Ramos (cell line): Measurements from ENCODE around the gene MYLK4.

Source experiments
- in situ Hi-C: fragments of 300-500 bp; cut with MboI; formaldehyde crosslinking; loops from one replicate; pipeline ENCODE4 v1.14.3; 2022; ENCODE audit warnings: low sequenced_read_pairs; ENCODE audit not compliant: unreplicated experiment

MYLK4 gene

GRCh38 chr6:2667617-2668016 lies 83.1 kb downstream of the MYLK4 start:
- in situ Hi-C loops = no loop called here

DNA sequence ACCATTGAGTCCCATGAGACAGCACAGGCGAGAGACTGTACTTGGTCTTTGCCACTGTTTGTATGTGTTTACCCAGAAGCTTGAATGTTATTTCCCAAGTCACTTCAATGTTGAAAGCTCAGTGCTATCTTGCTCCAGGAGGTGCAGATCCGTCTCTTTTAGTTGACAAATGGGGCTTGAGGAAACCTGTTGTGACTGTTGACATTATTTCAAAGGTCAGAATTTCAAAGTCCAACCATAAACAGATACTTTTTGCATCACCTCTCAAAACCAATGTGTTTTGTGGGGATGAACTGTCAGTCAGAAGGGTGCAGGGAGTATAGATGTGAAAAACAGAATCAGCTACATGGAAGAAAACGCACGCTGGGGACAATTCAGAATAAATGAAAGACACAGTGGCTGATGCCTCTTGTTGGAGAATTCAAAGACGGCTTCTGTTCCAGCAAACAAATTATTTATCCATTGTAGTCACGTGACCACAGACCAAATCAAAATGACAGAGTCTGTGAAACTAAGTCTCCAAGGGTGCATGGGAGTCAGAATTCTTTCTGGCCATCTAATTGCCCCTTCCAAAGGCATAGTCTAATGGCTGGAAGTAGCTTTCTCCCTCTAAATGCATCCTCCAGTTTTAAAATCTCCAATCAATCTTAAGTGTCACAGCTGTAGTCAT lies 83.7 kb downstream of the MYLK4 start:
- in situ Hi-C loops = no loop called here

DNA sequence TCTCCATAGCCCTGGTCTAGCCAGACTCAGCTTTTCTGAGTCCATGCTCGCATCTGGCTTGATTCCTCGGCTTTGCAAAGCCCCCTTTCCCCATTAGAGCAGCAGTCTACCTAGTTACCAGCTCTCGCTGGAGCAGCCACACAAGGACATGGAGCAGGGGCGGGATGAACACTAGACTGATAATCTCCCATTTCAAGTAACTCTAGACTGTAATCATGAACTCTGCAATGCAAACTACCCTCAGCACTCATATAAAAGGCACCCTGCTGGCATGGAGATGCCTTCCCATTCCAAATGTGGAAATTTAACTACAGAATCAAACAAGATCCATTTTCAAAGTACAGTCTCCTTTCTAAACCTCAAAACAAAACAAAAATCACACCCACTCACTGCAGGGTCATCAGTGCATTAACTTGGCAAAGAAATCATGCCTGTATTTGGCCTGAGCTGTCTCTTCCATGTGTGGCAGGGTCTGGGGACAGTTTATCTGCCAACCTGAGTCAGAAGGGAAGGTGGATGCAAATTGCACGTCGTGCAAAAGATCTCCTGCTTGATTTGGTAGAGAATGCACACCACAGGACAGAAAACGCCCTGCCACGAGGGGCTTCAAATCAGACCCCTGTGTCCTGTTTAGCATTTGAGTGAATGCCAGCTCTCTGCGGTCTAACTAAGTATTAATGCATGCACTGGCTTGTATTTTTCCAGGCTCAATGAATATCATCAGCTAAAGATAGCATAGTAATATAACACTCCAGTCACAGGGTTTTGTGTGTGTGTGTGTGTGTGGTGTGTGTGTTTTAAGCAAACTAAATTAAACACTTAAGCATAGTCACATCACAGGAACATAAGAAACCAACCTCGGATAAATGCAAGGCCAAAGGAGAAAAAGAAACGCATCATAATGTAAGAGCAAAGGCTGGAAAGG lies 85.3 kb downstream of the MYLK4 start:
- in situ Hi-C loops = no loop called here

GRCh38 chr6:2663123-2663522 lies 87.6 kb downstream of the MYLK4 start:
- in situ Hi-C loops = no loop called here

DNA sequence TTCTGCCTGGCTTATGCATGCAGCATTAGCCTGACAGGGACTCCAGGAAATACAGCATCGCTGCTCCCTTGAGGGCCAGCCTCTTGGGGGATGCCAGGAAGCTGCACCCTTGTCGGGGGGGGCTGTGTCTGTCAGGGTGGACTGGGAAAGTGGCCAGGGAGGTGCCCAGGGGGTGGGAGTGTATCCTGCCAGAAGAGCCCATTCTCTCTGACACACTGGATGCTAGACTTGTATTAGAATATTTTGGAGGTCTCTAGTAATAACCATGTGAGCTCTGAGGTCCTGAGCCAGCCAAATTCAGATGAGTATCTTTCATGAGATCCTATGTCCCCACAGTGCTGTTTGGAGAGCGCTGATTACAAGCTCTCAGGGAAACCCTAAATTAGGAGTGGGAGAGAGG lies 89.1 kb downstream of the MYLK4 start:
- in situ Hi-C loops = no loop called here

DNA sequence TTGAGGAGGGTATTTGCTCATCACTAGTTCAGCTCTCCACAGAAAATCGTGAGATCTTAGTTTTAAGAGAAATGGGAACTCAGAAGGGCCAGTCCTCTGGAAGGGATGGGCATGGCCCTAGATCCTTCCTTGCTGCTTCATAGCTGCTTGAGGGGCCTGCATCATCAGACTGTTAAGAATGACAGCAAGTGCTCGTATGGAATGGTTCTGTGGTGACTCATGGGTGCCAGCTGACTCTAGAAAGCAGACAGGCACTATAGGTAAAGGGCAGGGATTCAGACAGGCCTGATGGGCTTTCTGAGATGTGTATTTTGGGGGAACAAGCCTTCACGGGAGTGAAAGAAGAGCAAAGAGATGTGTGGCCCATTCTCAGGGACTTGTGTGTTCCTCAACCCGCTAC lies 90.8 kb downstream of the MYLK4 start:
- in situ Hi-C loops = no loop called here

DNA sequence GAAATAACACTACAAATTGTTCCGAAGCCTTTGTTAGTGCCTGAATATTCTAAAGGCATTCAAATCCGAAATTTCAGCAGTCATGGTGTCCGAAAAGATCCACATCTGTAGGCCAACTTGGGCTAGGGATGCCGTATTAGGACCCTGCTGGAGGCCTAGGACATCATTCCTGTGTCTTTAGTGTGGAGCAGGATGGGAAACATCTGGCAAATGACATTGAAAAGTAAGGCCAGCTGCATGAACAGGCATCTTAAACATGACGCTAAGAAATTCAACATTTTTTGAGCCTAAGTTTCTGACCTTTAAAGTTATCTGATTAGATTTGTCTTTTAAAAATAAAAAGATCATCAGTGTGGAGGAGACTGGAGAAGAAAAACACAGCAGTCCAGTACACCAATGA lies 91.3 kb downstream of the MYLK4 start:
- in situ Hi-C loops = no loop called here

- in situ Hi-C loops = no loop called here
Observed at GRCh38 chr6:2658788-2659187, 91.9 kb downstream of the MYLK4 start.

- in situ Hi-C loops = no loop called here
Observed at GRCh38 chr6:2656460-2657079, 94.2 kb downstream of the MYLK4 start.

DNA sequence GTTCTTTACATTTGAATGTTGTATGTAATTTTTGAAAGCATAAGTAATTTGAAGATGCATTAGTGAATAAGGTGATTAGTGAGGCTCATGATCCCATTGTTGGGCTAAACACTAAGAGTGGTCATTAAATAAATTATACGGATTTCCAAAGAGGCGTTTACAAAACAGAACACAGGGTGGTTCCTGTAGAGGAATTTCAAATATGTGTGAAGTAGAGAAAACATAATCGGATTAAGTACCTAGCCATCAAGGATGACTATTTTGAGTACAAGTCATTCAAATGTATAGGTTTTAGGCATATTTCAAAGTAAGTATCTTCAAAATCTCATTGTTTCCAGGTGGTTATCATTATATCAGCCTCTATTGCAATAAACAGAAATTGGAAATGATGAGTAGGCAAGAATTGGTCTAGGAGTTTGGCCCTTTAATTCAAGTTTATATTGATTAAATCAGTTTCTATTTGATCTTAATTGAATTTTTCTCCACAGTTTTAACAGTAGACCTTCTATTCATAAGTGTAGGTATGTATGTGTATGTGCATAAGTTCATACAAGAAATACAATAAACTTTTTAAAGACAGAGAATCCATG lies 94.8 kb downstream of the MYLK4 start:
- in situ Hi-C loops = no loop called here

DNA sequence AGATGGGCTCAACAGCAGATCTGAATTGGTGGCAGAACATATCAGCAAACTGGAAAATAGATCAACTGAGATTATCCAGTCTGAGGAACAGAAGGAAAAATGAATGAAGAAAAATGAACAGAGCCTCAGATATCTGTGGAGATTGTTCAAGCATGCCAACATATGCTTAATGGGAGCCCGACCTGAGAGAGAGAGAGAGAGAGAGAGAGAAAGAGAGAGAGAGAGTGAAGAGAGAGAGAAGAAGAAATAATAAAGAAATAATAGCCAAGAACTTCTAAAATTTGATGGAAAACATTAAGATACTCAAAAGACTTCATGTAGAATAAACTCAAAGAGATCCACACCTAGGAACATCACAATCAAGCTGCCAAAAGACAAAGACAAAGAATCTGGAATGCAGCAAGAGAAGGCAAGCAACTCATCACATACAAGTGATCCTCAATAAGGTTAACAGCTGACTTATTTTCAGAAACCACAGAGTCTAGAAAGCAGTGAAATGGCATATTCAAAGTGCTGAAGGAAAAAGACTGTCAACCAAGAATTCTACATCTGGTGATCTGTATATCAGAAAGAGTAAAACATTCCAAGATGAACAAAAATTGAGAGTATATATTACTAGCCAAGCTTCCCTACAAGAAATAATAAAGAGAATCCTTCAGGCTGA lies 97.2 kb downstream of the MYLK4 start:
- in situ Hi-C loops = no loop called here

DNA sequence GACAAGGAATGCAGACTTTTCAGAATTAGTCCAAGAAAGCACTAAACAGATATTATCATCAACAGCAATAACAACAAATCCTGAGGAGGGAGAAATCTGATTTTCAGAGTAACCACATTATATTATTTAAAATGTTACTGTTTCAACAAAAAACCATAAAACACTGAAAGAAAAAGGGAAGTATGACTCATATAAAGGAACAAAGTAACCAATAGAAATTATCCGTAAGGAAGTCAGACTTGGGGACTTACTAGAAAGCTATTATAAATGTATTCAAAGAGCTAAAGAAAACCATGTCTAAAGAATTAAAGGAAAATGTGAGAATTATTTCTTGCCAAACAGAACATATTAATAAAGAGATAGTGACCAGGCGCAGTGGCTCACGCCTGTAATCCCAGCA lies 98.1 kb downstream of the MYLK4 start:
- in situ Hi-C loops = no loop called here

GRCh38 chr6:2651961-2652360 lies 98.8 kb downstream of the MYLK4 start:
- in situ Hi-C loops = no loop called here

DNA sequence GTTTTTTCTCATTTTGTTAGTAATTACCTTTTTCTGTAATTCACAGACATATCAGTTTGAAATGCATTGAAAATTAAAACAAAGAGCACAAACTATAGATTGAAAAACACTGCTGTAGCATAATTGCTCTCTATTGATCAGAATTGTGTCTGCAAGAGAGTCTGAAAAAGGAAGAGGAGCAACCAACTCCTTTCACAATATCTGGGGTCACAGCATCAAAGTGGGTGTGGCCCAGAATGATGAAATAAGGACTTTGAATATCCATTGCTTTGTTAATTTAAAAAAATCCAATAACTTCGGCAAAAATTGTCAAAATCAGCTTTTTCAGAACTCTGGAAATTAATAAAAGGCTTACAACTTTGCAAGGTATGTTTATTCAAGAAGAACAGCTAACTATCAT lies 99.2 kb downstream of the MYLK4 start:
- in situ Hi-C loops = no loop called here

DNA sequence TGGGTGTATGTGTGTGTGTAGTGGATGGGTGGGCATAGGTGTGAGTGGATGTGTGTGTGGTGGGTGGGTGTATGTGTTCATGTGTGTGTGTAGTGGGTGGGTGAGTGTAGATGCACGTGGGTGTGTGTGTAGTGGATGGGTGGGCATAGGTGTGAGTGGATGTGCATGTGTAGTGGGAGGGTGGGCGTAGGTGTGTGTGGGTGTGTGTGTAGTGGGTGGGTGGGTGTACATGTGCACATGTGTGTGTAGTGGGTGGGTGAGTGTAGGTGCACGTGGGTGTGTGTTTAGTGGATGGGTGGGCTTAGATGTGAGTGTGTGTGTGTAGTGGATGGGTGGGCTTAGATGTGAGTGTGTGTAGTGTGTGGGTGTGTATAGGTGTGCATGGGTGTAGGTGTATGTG lies 104.4 kb downstream of the MYLK4 start:
- in situ Hi-C loops = no loop called here

GRCh38 chr6:2643935-2644539 lies 106.7 kb downstream of the MYLK4 start:
- in situ Hi-C loops = no loop called here

DNA sequence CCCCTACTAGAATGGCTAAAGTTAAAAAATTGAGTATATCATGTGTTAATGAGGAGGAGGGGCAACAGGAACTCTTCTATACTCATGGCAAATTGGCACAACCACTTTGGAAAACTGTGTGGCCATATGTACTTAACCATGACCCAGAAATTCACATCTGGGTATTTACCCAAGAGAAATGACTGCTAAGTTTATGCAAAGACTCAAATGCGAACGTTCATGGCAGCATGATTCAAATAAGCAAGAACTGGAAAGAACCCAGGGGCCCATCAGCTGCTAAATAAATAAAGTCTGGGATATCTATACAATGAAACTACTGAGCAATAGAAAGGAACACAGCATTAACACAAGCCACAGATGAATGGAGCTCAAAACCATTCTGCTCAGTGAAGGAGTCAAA lies 107.6 kb downstream of the MYLK4 start:
- in situ Hi-C loops = no loop called here

DNA sequence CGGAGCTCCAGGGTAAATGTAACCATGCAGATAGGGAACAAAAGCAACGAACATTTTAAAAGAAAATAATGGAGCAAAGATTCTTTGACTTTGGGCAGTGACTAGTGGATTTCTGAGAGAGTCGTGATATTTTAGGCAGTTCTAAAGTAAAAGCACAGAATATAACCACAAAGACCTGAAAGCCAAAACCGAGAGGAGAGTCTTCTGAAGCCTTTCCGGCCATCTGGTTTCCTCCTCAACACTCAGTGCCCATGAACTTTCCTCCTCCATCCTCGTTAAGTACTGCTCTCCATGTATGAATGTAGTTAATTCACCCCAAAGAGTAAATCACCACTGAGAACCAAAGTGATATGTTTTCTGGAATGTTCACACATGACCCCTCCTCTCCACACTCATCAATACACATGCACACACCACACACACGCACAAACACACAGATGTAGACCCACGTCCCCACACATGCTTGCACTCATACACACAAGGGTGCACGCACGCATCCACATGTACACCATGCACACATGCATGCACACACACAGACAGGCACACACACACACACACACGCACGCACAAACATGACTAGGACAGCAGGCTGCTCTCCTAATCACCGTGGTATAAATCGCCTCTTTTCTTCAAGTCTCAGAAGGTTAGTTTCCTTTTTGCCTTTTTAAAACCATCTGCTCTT lies 109.5 kb downstream of the MYLK4 start:
- in situ Hi-C loops = no loop called here

DNA sequence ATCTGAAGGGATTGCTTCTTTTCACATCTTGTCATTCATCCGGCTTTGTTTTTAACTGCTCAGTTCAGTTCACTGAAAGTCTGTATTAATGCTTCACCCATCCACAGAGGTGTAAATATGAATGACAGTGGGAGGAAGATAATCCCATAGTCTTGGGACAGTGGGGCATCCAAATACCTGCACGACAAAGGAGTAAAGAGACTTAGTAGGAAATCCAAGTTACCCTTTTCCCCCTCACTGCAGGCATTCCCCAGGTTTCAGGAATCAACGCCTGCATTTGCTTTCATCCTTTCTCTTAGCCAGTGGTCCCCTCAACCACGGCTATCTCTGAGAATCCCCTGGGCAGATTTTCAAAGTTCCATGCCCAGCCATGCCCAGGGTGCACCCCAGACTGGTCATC lies 110.2 kb downstream of the MYLK4 start:
- in situ Hi-C loops = no loop called here
